Measurements from ENCODE around the gene SPTB. TPM values are rescaled to one million over a fixed set of nuclear protein-coding genes. Genes with fewer than 3 reads are reported as not detected.

The SPTB gene
- total and polyA plus RNA-seq, 9 of the 15 experiments (the other 6 are each of a cell fraction or from before 2014, with no cell fraction given) = 0.21 to 45.9 (median 11.7) TPM

GRCh38 chr14:64746298-64747250, 133.1 kb downstream of the SPTB start:
- Histone ChIP-seq H3K9me3 (replicated peaks; ENCODE audit: control insufficient read depth, insufficient read depth, low read depth, low read length) (no peaks in the 10 kb centered on the region), H4K20me1 (replicated peaks; ENCODE audit: control insufficient read depth, insufficient read depth, low read length) (no peaks in the 10 kb centered on the region; the same call in 1 of the 2 replicates), H3K4me3 (no peak overlapping the region), H3K36me3 (ENCODE audit: control insufficient read depth, insufficient read depth, low read length) (no peaks in the 10 kb centered on the region), H3K9ac (ENCODE audit: insufficient read depth in 1 of 2, low read depth in 2 of 2, low read length in 2 of 2) (no peak overlapping the region), H3K4me2 (ENCODE audit: insufficient read depth, low read length) (no peak overlapping the region), H2AFZ (ENCODE audit: low read depth, low read length) (no peak overlapping the region), H3K79me2 (ENCODE audit: control insufficient read depth, insufficient read depth, low read length) (no peaks in the 10 kb centered on the region), H3K27me3 (ENCODE audit: control insufficient read depth in 2 of 2, insufficient read depth in 2 of 2, low read length in 2 of 2) (peaks cover 10 to 77% of the 10 kb centered on the region in 2 experiments), H3K4me1 (replicated peaks in 1 of 2; ENCODE audit: control insufficient read depth in 2 of 2, insufficient read depth in 2 of 2, low read length in 2 of 2) (no peaks in the 10 kb centered on the region; a peak in 1 of 5 replicates), H3K27ac (ENCODE audit: extremely low read depth, low read depth, low read length) (no peak overlapping the region), H3K9me1 (ENCODE audit: control insufficient read depth, insufficient read depth, low read length) (no peaks in the 10 kb centered on the region)
- intact Hi-C loops (cut with micrococcal nuclease) = no loop called here
- no TSS peak for BruUV-seq (replicated peaks)
- TF ChIP-seq SAP30 (IDR thresholded peaks at IDR 0.05; ENCODE audit: borderline replicate concordance, insufficient read depth, low read depth, low read length, poor library complexity, severe bottlenecking) (no peak), SMARCC2 (IDR thresholded peaks at IDR 0.05; ENCODE audit: low read depth) (no peak), ARID2 (IDR thresholded peaks at IDR 0.05) (no peak), ZNF3 (CRISPR knock-in tag; IDR thresholded peaks at IDR 0.05) (no peak), ZBTB17 (CRISPR knock-in tag; IDR thresholded peaks at IDR 0.05) (no peak), ATF4 (CRISPR knock-in tag; IDR thresholded peaks at IDR 0.05) (no peak), NFATC3 (IDR thresholded peaks at IDR 0.05) (no peak), POLR2AphosphoS5 (IDR thresholded peaks at IDR 0.05; ENCODE audit: control insufficient read depth, insufficient read depth, low read depth, low read length) (no peak), ZZZ3 (IDR thresholded peaks at IDR 0.05) (no peak), MTF1 (CRISPR knock-in tag; IDR thresholded peaks at IDR 0.05; ENCODE audit: borderline replicate concordance) (no peak), SAFB (IDR thresholded peaks at IDR 0.05; ENCODE audit: borderline replicate concordance, low read depth, low read length) (no peak), ATF7 (IDR thresholded peaks at IDR 0.05) (no peak)
- TF ChIP-seq, protein P1, sequence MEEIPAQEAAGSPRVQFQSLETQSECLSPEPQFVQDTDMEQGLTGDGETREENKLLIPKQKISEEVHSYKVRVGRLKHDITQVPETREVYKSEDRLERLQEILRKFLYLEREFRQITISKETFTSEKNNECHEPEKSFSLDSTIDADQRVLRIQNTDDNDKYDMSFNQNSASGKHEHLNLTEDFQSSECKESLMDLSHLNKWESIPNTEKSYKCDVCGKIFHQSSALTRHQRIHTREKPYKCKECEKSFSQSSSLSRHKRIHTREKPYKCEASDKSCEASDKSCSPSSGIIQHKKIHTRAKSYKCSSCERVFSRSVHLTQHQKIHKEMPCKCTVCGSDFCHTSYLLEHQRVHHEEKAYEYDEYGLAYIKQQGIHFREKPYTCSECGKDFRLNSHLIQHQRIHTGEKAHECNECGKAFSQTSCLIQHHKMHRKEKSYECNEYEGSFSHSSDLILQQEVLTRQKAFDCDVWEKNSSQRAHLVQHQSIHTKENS (CRISPR knock-in tag; IDR thresholded peaks at IDR 0.05) = no peak
- ATAC-seq (no peak), FAIRE-seq (no peak), DNase-seq (ENCODE audit: extremely low read depth in 1 of 4, low spot score in 3 of 4) (no peak)
- ChIA-PET CTCF (ENCODE audit: low intra/inter-chr PET ratio) (no interaction called here), POLR2A (interaction anchor here (0.6 kb wide), 2 partner anchors 136 to 228 kb away, joined by 3 to 4 read pairs; no protein-coding TSS in a partner anchor)
- WGBS (ENCODE audit: insufficient coverage, low coverage, missing lambda C conversion rate) = 2% methylated on average over 6 of the region's 12 CpGs
- in situ Hi-C loops (cut with MboI) = no loop called here

All from K562 (cell line).